IMR-90 (cell line): ENCODE results near the gene ITPK1. TPM values are rescaled to one million over a fixed set of nuclear protein-coding genes. Genes with fewer than 3 reads are reported as not detected.

Experiments
- ATAC-seq: fragments of 200-7000 bp; cut with Tn5 transposase; 2 replicates; pipeline ENCODE4 v1.9.1; 2020; ENCODE audit warnings: low read depth, mild to moderate bottlenecking, moderate library complexity
- BruUV-seq: library from RNA; stranded (reverse); fragments of 400-500 nt; replicated peaks from 2 replicates; lab custom pipeline; 2021; lab: Mats Ljungman, UMichigan
- CTCF ChIA-PET: fragments of 300-600 bp; formaldehyde crosslinking; extraction: SDS; loops from one replicate; lab custom pipeline; 2021; ENCODE audit warnings: antibody characterized with exemption; lab: Yijun Ruan, JAX
- POLR2A ChIA-PET: fragments of 300-600 bp; sonication (Branson Sonifier 250); formaldehyde crosslinking; loops from one replicate; lab custom pipeline; 2022; ENCODE audit warnings: antibody characterized with exemption; ENCODE audit not compliant: unreplicated experiment; lab: Charles Lee
- DNase-seq: peaks from one replicate; pipeline ENCODE4 v3.0.0; 2013
- H2AFZ ChIP-seq: replicated peaks from 2 replicates; pipeline ENCODE3; 2013; ENCODE audit warnings: low read length, mild to moderate bottlenecking; ENCODE audit not compliant: poor library complexity
- H2AK5ac ChIP-seq: 2 replicates; pipeline ENCODE4 v1.6.1; 2013; ENCODE audit warnings: low read depth, low read length, inconsistent platforms
- H2AK9ac ChIP-seq: replicated peaks from 2 replicates; pipeline ENCODE3; 2013; ENCODE audit warnings: mild to moderate bottlenecking, low read depth, low read length, moderate library complexity; ENCODE audit not compliant: poor library complexity
- H2BK120ac ChIP-seq: 2 replicates; pipeline ENCODE4 v1.6.1; 2013; ENCODE audit warnings: low read depth, low read length, inconsistent platforms
- H2BK15ac ChIP-seq: 3 replicates; pipeline ENCODE4 v1.6.1; 2013; ENCODE audit warnings: low read depth, low read length, inconsistent platforms
- H2BK20ac ChIP-seq: 2 replicates; pipeline ENCODE4 v1.6.1; 2013; ENCODE audit warnings: low read depth, mild to moderate bottlenecking, inconsistent platforms, low read length, moderate library complexity
- H2BK5ac ChIP-seq: 2 replicates; pipeline ENCODE4 v1.6.1; 2013; ENCODE audit warnings: mild to moderate bottlenecking, low read depth, low read length, inconsistent platforms; ENCODE audit not compliant: poor library complexity, severe bottlenecking
- H3K14ac ChIP-seq: replicated peaks from 2 replicates; pipeline ENCODE4 v1.6.1; 2013; ENCODE audit warnings: low read depth, low read length, inconsistent platforms
- H3K18ac ChIP-seq: 2 replicates; pipeline ENCODE4 v1.6.1; 2013; ENCODE audit warnings: low read depth, low read length, control low read depth
- H3K23ac ChIP-seq: 2 replicates; pipeline ENCODE4 v1.6.1; 2013; ENCODE audit warnings: low read depth, low read length, inconsistent platforms
- H3K27ac ChIP-seq: 2 replicates; pipeline ENCODE4 v1.5.1; 2013; ENCODE audit warnings: mild to moderate bottlenecking, control low read depth, low read length; ENCODE audit not compliant: insufficient read depth
- H3K27me3 ChIP-seq: 2 replicates; pipeline ENCODE4 v1.6.1; 2013; ENCODE audit warnings: low read length; ENCODE audit not compliant: control insufficient read depth, insufficient read depth
- H3K36me3 ChIP-seq: 2 replicates; pipeline ENCODE4 v1.6.1; 2013; ENCODE audit warnings: low read length, mixed read lengths; ENCODE audit not compliant: control insufficient read depth, insufficient read depth
- H3K4ac ChIP-seq: 2 replicates; pipeline ENCODE4 v1.6.1; 2013; ENCODE audit warnings: low read depth, low read length, inconsistent platforms
- H3K4me1 ChIP-seq: 2 replicates; pipeline ENCODE4 v1.6.1; 2013; ENCODE audit warnings: low read length, mixed read lengths; ENCODE audit not compliant: control insufficient read depth, insufficient read depth
- H3K4me2 ChIP-seq: 2 replicates; pipeline ENCODE4 v1.6.1; 2013; ENCODE audit warnings: low read depth, mild to moderate bottlenecking, control low read depth, low read length, moderate library complexity
- H3K4me3 ChIP-seq: 2 replicates; pipeline ENCODE4 v1.5.1; 2013; ENCODE audit warnings: low read depth, mild to moderate bottlenecking, control low read depth, low read length, moderate library complexity; ENCODE audit not compliant: insufficient read depth
- H3K56ac ChIP-seq: 2 replicates; pipeline ENCODE4 v1.6.1; 2013; ENCODE audit warnings: low read length, inconsistent platforms; ENCODE audit not compliant: insufficient read depth; ENCODE audit errors: extremely low read depth
- H3K79me1 ChIP-seq, 2 experiments: 2 replicates each; pipeline ENCODE4 v1.6.1; 2013; ENCODE audit warnings: low read length in 2 of 2, inconsistent platforms in 1 of 2, low read depth in 1 of 2
- H3K9ac ChIP-seq: 2 replicates; pipeline ENCODE4 v1.6.1; 2013; ENCODE audit warnings: low read depth, low read length, control low read depth
- H3K9me1 ChIP-seq: 2 replicates; pipeline ENCODE4 v1.6.1; 2013; ENCODE audit warnings: low read length, inconsistent platforms; ENCODE audit not compliant: insufficient read depth
- H3K9me3 ChIP-seq: 2 replicates; pipeline ENCODE4 v1.6.1; 2013; ENCODE audit warnings: low read length; ENCODE audit not compliant: control insufficient read depth, insufficient read depth
- H4K20me1 ChIP-seq: 2 replicates; pipeline ENCODE4 v1.6.1; 2013; ENCODE audit warnings: low read length, inconsistent platforms; ENCODE audit not compliant: insufficient read depth
- H4K5ac ChIP-seq: 2 replicates; pipeline ENCODE4 v1.6.1; 2013; ENCODE audit warnings: mild to moderate bottlenecking, low read depth, low read length, control low read depth
- H4K8ac ChIP-seq, 2 experiments: 2 replicates each; pipeline ENCODE4 v1.6.1; 2013; ENCODE audit warnings: low read depth in 2 of 2, low read length in 2 of 2, control low read depth in 1 of 2, inconsistent platforms in 1 of 2
- H4K91ac ChIP-seq: 2 replicates; pipeline ENCODE4 v1.6.1; 2013; ENCODE audit warnings: low read depth, low read length, inconsistent platforms; ENCODE audit not compliant: insufficient read depth
- BHLHE40 ChIP-seq: fragments of 150-350 bp; IDR thresholded peaks from 2 replicates; pipeline ENCODE4 v1.6.1; 2016; ENCODE audit warnings: mild to moderate bottlenecking, low read depth, low read length
- CEBPB ChIP-seq: IDR thresholded peaks from 2 replicates; pipeline ENCODE4 v1.6.1; 2012; ENCODE audit warnings: low read depth, low read length, improper control_type of control experiment
- CHD1 ChIP-seq: IDR thresholded peaks from 2 replicates; pipeline ENCODE4 v1.6.1; 2012; ENCODE audit warnings: low read depth, low read length, improper control_type of control experiment
- ELK1 ChIP-seq: fragments of 150-350 bp; IDR thresholded peaks from 2 replicates; pipeline ENCODE4 v1.6.1; 2016; ENCODE audit warnings: low read depth, mild to moderate bottlenecking, low read length, moderate library complexity, borderline replicate concordance
- FOS ChIP-seq: fragments of 150-350 bp; IDR thresholded peaks from 2 replicates; pipeline ENCODE4 v1.6.1; 2016; ENCODE audit warnings: low read depth, low read length
- MAFK ChIP-seq: IDR thresholded peaks from 2 replicates; pipeline ENCODE4 v1.6.1; 2012; ENCODE audit warnings: low read depth, low read length, improper control_type of control experiment
- MAZ ChIP-seq: IDR thresholded peaks from 2 replicates; pipeline ENCODE4 v1.6.1; 2012; ENCODE audit warnings: low read depth, mild to moderate bottlenecking, low read length, improper control_type of control experiment, moderate library complexity, borderline replicate concordance
- MXI1 ChIP-seq: IDR thresholded peaks from 2 replicates; pipeline ENCODE4 v1.6.1; 2012; ENCODE audit warnings: low read depth, mild to moderate bottlenecking, low read length, moderate library complexity, borderline replicate concordance
- NFE2L2 ChIP-seq: fragments of 150-350 bp; IDR thresholded peaks from 2 replicates; pipeline ENCODE4 v1.6.1; 2016; ENCODE audit warnings: low read depth, mild to moderate bottlenecking, low read length
- RAD21 ChIP-seq: IDR thresholded peaks from 2 replicates; pipeline ENCODE4 v1.6.1; 2012; ENCODE audit warnings: low read length, improper control_type of control experiment
- RCOR1 ChIP-seq: IDR thresholded peaks from 2 replicates; pipeline ENCODE4 v1.6.1; 2012; ENCODE audit warnings: mild to moderate bottlenecking, low read length, improper control_type of control experiment; ENCODE audit not compliant: insufficient replicate concordance
- RFX5 ChIP-seq: IDR thresholded peaks from 2 replicates; pipeline ENCODE4 v1.8.0; 2012; ENCODE audit warnings: low read depth, mild to moderate bottlenecking, low read length, moderate library complexity
- SMC3 ChIP-seq: fragments of 150-350 bp; IDR thresholded peaks from 2 replicates; pipeline ENCODE4 v1.6.1; 2016; ENCODE audit warnings: low read depth, mild to moderate bottlenecking, antibody characterized with exemption, low read length, moderate library complexity
- WGBS, 2 experiments: methylation state at CpG; one replicate each; pipeline versions ENCODE4 v1.1.5 to v1.1.7; 2013; ENCODE audit warnings: missing lambda C conversion rate in 2 of 2; ENCODE audit not compliant: insufficient read length in 1 of 2; ENCODE audit errors: extremely low coverage in 2 of 2; 5-methylcytosine and 5-hydroxymethylcytosine counted together
- dilution Hi-C: fragments of 300-500 bp; cut with HindIII; formaldehyde crosslinking; loops from one replicate; pipeline ENCODE4 v1.14.3; 2018; ENCODE audit warnings: low sequenced_read_pairs; ENCODE audit not compliant: unreplicated experiment
- in situ Hi-C: fragments of 300-500 bp; cut with MboI; formaldehyde crosslinking; loops from 3 replicates; pipeline ENCODE4 v1.14.3; 2019; ENCODE audit warnings: low sequenced_read_pairs, inconsistent platforms, mixed read lengths
- intact Hi-C: fragments of 100-400 bp; cut with micrococcal nuclease; formaldehyde crosslinking; loops from 2 replicates; pipeline ENCODE4 v1.10.0; 2022
- polyA plus RNA-seq, 3 experiments: library from polyadenylated mRNA; depleted of rRNA; stranded (reverse); fragments of >200 nt; gene quantifications; 2 replicates each; pipeline ENCODE4 v1.2.3, GENCODE V29; 2012; ENCODE audit warnings: low replicate concordance in 1 of 3
- total RNA-seq: library from RNA; depleted of rRNA; stranded (reverse); fragments of >200 nt; gene quantifications from 2 replicates; pipeline ENCODE4 v1.2.3, GENCODE V29; 2012
- TF ChIP-seq, protein P1 (sequence below): conservative IDR thresholded peaks from 2 replicates; pipeline ENCODE4 v1.5.1; 2012; ENCODE audit warnings: mild to moderate bottlenecking, low read depth, low read length, improper control_type of control experiment

The ITPK1 gene
- total and polyA plus RNA-seq, 2 of the 4 experiments (the other 2 are of a cell fraction) = 21.7 to 26.9 TPM

- no peak for TF ChIP-seq MAZ
- TF ChIP-seq FOS = no peak
Observed at GRCh38 chr14:92959761-92960680, 155.7 kb downstream of the ITPK1 start (continued).

GRCh38 chr14:92959189-92959531 lies 156.6 kb downstream of the ITPK1 start:
- Histone ChIP-seq H3K27ac (no peak overlapping the region), H3K9ac (no peak overlapping the region), H2AK9ac (no peak overlapping the region), H3K9me3 (no peaks in the 10 kb centered on the region), H2BK120ac (no peak overlapping the region), H3K23ac (no peak overlapping the region), H3K14ac (no peak overlapping the region), H3K4me3 (no peak overlapping the region), H3K9me1 (peaks cover 11% of the 10 kb centered on the region; the same call in 1 of the 2 replicates), H2BK5ac (no peak overlapping the region), H3K4me2 (no peak overlapping the region), H4K20me1 (no peaks in the 10 kb centered on the region), H3K27me3 (no peaks in the 10 kb centered on the region), H4K91ac (no peak overlapping the region), H3K56ac (no peak overlapping the region), H2AFZ (no peak overlapping the region), H3K18ac (no peak overlapping the region), H4K8ac (no peak overlapping the region), H2BK20ac (no peak overlapping the region), H3K36me3 (no peaks in the 10 kb centered on the region), H3K4ac (no peak overlapping the region), H4K5ac (no peak overlapping the region), H3K79me1 (no peaks in the 10 kb centered on the region), H2AK5ac (no peak overlapping the region), H2BK15ac (no peak overlapping the region), H3K4me1 (0 out of 2 replicates have a peak, but pooled peaks cover 1% of the 10 kb centered on the region)
- ChIA-PET CTCF (no interaction called here), POLR2A (no interaction called here)
- BruUV-seq = no TSS peak
- DNase-seq = no peak
- in situ Hi-C loops (no loop called here), intact Hi-C loops (no loop called here), dilution Hi-C loops (no loop called here)
- WGBS, 2 experiments = 63% methylated on average over 9 of the region's 10 CpGs; no CpG with 5 or more reads in 1 of the 2 experiments
- no peak for ATAC-seq
- TF ChIP-seq MXI1 (no peak), CHD1 (no peak), BHLHE40 (no peak), SMC3 (no peak), RCOR1 (no peak), MAZ (no peak), MAFK (no peak), RAD21 (no peak), CEBPB (no peak), NFE2L2 (no peak), RFX5 (no peak), ELK1 (no peak)
- TF ChIP-seq, protein P1, sequence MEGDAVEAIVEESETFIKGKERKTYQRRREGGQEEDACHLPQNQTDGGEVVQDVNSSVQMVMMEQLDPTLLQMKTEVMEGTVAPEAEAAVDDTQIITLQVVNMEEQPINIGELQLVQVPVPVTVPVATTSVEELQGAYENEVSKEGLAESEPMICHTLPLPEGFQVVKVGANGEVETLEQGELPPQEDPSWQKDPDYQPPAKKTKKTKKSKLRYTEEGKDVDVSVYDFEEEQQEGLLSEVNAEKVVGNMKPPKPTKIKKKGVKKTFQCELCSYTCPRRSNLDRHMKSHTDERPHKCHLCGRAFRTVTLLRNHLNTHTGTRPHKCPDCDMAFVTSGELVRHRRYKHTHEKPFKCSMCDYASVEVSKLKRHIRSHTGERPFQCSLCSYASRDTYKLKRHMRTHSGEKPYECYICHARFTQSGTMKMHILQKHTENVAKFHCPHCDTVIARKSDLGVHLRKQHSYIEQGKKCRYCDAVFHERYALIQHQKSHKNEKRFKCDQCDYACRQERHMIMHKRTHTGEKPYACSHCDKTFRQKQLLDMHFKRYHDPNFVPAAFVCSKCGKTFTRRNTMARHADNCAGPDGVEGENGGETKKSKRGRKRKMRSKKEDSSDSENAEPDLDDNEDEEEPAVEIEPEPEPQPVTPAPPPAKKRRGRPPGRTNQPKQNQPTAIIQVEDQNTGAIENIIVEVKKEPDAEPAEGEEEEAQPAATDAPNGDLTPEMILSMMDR = no peak
